GM18907 (cell line): ENCODE measurements around the gene OLIG3.

Source experiments
- ATAC-seq: cut with Tn5 transposase; IDR thresholded peaks from one replicate; pipeline ENCODE4 v1.9.1; 2021; ENCODE audit warnings: mild to moderate bottlenecking, moderate library complexity; ENCODE audit not compliant: unreplicated experiment

OLIG3 gene

DNA sequence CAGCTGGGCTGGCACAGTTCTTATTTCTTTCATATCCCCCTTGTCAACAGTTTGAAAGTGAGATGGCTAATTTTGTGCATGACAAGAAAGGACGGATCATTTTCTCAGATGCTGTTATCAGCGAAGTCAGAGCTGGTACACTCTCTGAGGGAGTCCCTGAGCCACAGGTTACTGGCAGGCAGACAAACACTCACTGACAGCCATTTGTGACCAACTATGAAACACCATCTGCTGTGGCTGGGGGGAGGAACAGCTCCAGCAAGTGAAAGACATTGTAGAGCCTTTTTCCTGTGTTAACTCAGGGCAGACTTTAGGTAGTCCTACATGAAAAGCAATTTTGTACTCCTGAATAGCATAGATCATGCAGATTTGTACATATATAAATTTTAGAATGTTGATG is 22.2 kb downstream of the OLIG3 start:
- no peak for ATAC-seq

DNA sequence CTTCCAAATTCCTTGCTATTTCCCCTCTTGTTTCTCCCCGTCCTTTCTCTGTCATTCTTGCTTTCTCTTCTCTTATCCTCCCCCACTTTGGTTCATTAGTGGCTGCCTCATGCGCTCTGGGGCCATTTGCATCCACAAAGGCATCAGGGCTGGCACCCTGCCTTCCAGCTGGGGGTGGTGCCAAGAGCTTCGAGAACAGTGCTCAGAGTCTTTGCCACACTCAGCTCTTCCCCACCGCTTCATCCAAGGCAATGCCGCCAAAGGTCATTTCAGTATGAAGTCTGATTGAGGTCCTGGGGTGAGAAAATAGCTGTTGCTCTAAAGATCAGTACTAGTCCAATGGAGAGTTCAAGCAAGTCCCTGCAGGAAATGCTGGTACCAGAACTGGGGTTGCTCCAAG is 22.7 kb downstream of the OLIG3 start:
- ATAC-seq: no peak

DNA sequence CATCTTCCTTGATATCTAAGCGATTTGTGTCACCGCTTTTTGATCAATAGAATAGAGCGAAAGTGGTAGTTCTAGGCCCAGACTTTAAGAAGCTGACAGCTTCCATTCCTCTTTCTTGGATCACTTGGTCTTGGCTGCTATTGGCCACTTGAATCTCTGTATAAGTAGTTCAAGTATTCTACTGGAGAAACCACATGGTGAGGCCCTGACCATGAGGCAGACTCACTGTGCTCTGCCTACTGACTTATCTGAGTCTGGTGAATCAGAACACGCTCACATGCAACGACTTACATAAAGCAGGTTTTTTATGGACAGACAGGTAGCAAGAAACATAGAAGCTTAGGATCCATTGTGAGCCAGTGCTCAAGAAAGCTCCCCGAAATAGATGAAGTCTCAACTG is 27.0 kb downstream of the OLIG3 start:
- no peak for ATAC-seq

DNA sequence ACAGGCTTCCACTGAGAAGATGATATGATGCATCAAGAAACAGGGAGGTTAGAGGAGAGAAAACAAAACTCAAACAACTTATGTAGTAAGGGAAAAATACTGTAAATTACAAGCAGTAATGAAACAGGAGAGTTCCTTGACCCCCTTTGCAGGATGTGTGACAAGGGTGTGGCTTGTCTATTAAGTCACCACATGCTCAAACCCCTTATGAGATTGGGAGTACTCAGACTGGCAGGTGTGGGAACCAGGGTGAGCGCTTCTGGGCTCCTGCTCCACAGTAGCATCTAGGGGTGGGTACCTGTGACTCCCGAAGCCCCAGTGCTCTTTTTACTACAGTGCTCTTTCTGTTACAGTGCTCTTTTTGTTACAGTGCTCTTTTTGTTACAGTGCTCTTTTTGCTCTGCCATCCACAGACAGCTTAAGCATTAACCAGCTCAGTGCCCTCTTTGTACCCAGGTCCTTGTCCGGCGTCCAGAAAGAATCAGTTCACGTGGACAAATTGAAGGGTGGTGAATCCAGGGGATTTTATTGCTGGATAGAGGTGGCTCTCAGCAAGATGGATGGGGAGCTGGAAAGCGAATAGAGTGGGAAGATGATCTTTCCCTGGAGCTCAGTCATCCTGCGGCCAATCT is 28.7 kb downstream of the OLIG3 start:
- ATAC-seq: no peak

DNA sequence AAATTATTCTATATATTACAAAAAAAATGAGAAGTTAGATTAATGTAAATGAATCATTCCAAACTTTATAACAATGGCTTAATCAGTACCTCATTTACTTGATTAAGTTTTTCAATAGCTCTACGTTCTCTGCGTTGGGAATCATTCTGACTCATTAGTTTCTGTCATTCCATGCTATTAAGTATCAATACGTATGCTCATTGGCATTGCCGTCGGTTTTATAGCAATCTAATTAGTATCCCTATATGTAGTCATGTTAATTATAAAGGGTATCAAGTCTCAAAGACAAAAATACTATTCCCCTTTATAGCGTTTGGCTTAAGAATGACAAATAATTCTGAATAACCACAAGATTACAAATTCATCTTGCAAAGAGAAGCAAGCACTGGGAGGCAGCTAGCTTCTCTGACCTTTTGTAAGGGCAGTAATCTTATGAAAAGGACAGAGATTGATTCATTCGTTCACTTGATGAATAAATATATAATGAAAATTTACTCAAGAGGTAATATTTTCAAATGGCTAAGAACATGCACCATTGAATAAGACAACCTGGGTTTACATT is 41.8 kb downstream of the OLIG3 start:
- no peak for ATAC-seq

DNA sequence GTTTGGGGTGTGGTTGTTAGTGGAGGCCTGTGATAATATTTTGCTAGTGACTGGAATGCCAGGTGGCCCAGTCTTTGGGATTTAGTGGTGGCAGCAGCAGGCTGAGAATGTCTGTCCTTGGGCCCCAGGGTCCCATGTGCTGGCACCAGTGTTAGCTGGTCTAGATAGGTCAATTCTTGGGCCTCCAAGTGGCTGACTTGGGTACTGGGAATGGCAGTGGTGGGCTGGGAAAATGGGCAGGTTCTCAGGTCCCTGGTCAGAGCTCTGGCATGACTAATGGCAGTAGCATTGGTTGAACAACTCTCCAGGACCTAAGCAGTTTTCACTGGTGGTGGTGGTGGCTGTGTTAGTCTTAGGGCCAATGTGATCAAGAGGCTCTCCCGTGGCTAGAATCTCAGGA is 50.3 kb downstream of the OLIG3 start:
- no peak for ATAC-seq
